ENCODE results near the gene WNT5B. TPM values are rescaled to one million over a fixed set of nuclear protein-coding genes. Genes with fewer than 3 reads are reported as not detected.
A peak's percentile ranks its signal among the peaks of the same experiment; 100 is the strongest.

The WNT5B gene
- total and polyA plus RNA-seq, 2 of the 8 experiments (the other 6 are each of a cell fraction or from before 2014, with no cell fraction given), result 0.91 to 1.2 TPM

DNA sequence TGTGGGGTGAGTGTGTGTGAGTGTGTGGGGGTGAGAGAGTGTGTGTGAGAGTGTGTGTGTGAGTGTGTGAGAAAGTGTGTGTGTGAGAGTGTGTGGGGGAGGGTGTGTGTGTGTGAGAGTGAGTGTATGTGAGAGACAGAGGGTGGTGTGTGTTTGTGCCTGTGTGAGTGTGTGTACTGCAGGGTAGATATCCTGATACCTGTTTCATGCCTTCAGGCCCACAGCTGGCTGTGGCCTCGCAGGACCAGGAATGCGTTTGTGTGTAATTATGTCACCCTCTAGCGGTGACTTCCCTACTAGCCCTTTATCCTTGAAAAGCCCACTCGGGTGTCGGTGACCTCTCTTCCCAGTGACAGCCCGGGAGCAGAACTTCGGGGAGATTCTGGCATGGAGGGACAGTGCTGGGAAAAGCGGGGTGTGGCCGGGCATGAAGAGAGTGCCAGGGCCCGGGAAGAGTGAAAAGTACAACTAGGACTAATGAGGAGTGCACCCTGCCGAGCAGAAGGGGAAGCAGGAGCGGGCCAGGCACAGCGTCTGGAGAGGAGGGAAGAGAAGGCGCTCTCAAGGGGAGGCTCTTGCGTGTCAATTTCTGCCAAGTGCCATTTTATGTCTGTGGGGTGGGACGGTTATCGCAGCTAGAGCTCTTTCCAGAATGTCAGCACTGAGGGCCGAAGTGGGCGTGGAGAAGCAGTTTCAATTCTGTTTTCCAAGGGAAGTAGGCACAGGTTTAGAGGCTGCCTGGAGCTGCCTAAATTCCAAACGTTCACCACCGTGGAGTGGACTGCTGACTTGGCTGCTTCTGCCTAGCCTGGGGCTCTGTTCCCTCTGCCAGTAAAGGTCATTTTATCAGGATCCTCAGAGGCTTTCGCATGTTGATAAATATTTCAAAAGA lies 23.7 kb upstream of the WNT5B start (continued):
- no peak for TF ChIP-seq CEBPB (IDR thresholded peaks at IDR 0.05; ENCODE audit: low read depth, low read length)
- TF ChIP-seq KDM1A (IDR thresholded peaks at IDR 0.05; ENCODE audit: borderline replicate concordance, low read length), result no peak
- TF ChIP-seq KDM4A (IDR thresholded peaks at IDR 0.05; ENCODE audit: low read depth, low read length, severe bottlenecking), result peak; percentile 6
- TF ChIP-seq POLR2AphosphoS5 (IDR thresholded peaks at IDR 0.05; ENCODE audit: low read depth, low read length), result no peak
- TF ChIP-seq EP300 (IDR thresholded peaks at IDR 0.05; ENCODE audit: borderline replicate concordance in 1 of 2, low read depth in 2 of 2, low read length in 2 of 2), result no peak
- TF ChIP-seq BRCA1 (IDR thresholded peaks at IDR 0.05; ENCODE audit: low read depth, low read length), result no peak
- TF ChIP-seq EZH2 (IDR thresholded peaks at IDR 0.05; ENCODE audit: low read depth, low read length, severe bottlenecking), result peak; percentile 63
- peak; percentile 74; the same call in 1 of the 2 replicates for TF ChIP-seq BACH1 (IDR thresholded peaks at IDR 0.05; ENCODE audit: low read length)
- peak; percentile 71 for TF ChIP-seq TEAD4 (IDR thresholded peaks at IDR 0.05; ENCODE audit: low read depth, low read length)
- TF ChIP-seq ASH2L (IDR thresholded peaks at IDR 0.05; ENCODE audit: low read length), result peak; percentile 15
- TF ChIP-seq SIN3A (conservative IDR thresholded peaks at IDR 0.05 in 1 of 2, IDR thresholded peaks at IDR 0.05 in 1 of 2; ENCODE audit: low read depth in 1 of 2, low read length in 2 of 2), result no peak

Data from H1 (cell line).